Smooth muscle cell (in vitro differentiated cells): ENCODE results near the gene TOPBP1. TPM values are rescaled to one million over a fixed set of nuclear protein-coding genes. Genes with fewer than 3 reads are reported as not detected.

Source experiments
- DNase-seq: peaks from one replicate; lab custom pipeline; 2025; ENCODE audit not compliant: unreplicated experiment; lab: John Stamatoyannopoulos, UW
- H2AFZ ChIP-seq: fragments of 200-600 bp; sonication (generic); 2 replicates; pipeline ENCODE4 v1.6.0; 2016; ENCODE audit warnings: antibody characterized with exemption, low read depth, mild to moderate bottlenecking
- H3F3A ChIP-seq: fragments of 200-600 bp; sonication (generic); 2 replicates; pipeline ENCODE4 v1.6.0; 2017; ENCODE audit warnings: antibody characterized with exemption, low read depth
- H3K27ac ChIP-seq: fragments of 200-600 bp; sonication (generic); 2 replicates; pipeline ENCODE4 v1.5.1; 2016; ENCODE audit warnings: low read depth, mild to moderate bottlenecking
- H3K27me3 ChIP-seq: fragments of 200-600 bp; sonication (generic); 2 replicates; pipeline ENCODE4 v1.6.1; 2016; ENCODE audit warnings: low read depth, mild to moderate bottlenecking
- H3K36me3 ChIP-seq: fragments of 200-600 bp; sonication (generic); 2 replicates; pipeline ENCODE4 v1.5.1; 2016; ENCODE audit warnings: low read depth
- H3K4me1 ChIP-seq: fragments of 200-600 bp; sonication (generic); 2 replicates; pipeline ENCODE4 v1.5.1; 2016; ENCODE audit warnings: low read depth
- H3K4me2 ChIP-seq: fragments of 200-600 bp; sonication (generic); 2 replicates; pipeline ENCODE4 v1.6.0; 2016; ENCODE audit warnings: mild to moderate bottlenecking
- H3K4me3 ChIP-seq: fragments of 200-600 bp; sonication (generic); 2 replicates; pipeline ENCODE4 v1.5.1; 2016; ENCODE audit warnings: mild to moderate bottlenecking
- H3K79me2 ChIP-seq: fragments of 200-600 bp; sonication (generic); 2 replicates; pipeline ENCODE4 v1.6.0; 2016; ENCODE audit warnings: low read depth, mild to moderate bottlenecking
- H3K9ac ChIP-seq: fragments of 200-600 bp; sonication (generic); 2 replicates; pipeline ENCODE4 v1.6.0; 2016; ENCODE audit warnings: low read depth
- H3K9me3 ChIP-seq: fragments of 200-600 bp; sonication (generic); replicated peaks from 2 replicates; pipeline ENCODE4 v1.5.1; 2016; ENCODE audit warnings: low read depth
- H4K20me1 ChIP-seq: fragments of 200-600 bp; sonication (generic); 2 replicates; pipeline ENCODE4 v1.6.0; 2016; ENCODE audit warnings: low read depth
- WGBS: methylation state at CpG from one replicate; pipeline ENCODE4 v1.1.7; 2016; ENCODE audit warnings: low lambda C conversion rate; 5-methylcytosine and 5-hydroxymethylcytosine counted together
- polyA plus RNA-seq: library from polyadenylated mRNA; unstranded; fragments of >200 nt; fragmentation: Nextera tagmentation; extraction: Ambion mirVana; gene quantifications from 2 replicates; pipeline ENCODE4 v1.2.1, GENCODE V29; 2016
- total RNA-seq: library from RNA; depleted of rRNA; stranded (reverse); fragments of >200 nt; gene quantifications from 2 replicates; pipeline ENCODE4 v1.2.3, GENCODE V29; 2014
- TF ChIP-seq, protein P1 (sequence below): fragments of 200-600 bp; sonication (generic); IDR thresholded peaks from 2 replicates; pipeline ENCODE4 v1.5.1; 2017; ENCODE audit warnings: borderline replicate concordance, mild to moderate bottlenecking, antibody characterized with exemption; ENCODE audit not compliant: insufficient read depth, poor library complexity, severe bottlenecking

Gene TOPBP1
- total and polyA plus RNA-seq, 2 experiments from 2014 or later = 8.3 to 27.5 TPM

DNA sequence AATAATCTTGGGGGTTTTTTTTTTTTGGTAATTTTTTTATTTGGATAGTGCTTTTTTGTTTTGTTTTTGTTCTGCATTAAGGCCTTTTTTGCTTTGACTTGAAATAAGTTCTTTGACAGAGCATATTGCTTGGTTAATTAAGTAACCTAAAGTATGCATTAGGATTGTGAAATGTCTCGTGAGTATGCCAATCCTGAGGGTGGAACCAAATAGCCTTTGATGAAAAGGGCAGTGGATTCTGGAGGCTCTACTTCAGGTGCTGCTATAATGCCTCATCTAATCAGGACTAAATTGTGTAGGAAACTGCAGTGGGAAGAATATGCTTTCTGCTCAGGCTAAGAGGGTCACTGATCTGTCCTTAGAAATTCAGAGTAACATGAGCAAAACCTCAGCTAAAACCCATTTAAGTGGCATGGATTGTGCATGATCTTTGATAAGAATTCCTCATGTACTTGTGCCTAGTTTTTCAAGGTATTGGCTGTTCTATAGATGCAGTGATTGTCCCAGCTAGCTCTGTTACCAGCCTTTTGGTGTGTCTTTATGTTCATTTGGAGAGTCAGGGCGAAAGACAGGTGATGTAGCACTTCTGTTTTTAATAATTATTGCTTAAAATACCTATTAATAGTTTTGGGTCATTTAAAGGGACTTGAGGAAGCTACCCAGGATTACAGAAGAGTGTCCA lies 72.8 kb downstream of the TOPBP1 start:
- Histone ChIP-seq H3K4me3 (no peak overlapping the region), H3K4me1 (no peaks in the 10 kb centered on the region), H2AFZ (no peak overlapping the region), H3K9me3 (no peaks in the 10 kb centered on the region), H3F3A (peaks cover 33% of the 10 kb centered on the region), H4K20me1 (peaks cover 71% of the 10 kb centered on the region), H3K27ac (no peak overlapping the region), H3K9ac (no peak overlapping the region), H3K36me3 (peaks cover 49% of the 10 kb centered on the region), H3K4me2 (no peak overlapping the region), H3K79me2 (peaks cover 7% of the 10 kb centered on the region), H3K27me3 (no peaks in the 10 kb centered on the region)
- TF ChIP-seq, protein P1, sequence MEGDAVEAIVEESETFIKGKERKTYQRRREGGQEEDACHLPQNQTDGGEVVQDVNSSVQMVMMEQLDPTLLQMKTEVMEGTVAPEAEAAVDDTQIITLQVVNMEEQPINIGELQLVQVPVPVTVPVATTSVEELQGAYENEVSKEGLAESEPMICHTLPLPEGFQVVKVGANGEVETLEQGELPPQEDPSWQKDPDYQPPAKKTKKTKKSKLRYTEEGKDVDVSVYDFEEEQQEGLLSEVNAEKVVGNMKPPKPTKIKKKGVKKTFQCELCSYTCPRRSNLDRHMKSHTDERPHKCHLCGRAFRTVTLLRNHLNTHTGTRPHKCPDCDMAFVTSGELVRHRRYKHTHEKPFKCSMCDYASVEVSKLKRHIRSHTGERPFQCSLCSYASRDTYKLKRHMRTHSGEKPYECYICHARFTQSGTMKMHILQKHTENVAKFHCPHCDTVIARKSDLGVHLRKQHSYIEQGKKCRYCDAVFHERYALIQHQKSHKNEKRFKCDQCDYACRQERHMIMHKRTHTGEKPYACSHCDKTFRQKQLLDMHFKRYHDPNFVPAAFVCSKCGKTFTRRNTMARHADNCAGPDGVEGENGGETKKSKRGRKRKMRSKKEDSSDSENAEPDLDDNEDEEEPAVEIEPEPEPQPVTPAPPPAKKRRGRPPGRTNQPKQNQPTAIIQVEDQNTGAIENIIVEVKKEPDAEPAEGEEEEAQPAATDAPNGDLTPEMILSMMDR = no peak
- WGBS = 98% methylated on average over 2 of the region's 2 CpGs
- DNase-seq = no peak

DNA sequence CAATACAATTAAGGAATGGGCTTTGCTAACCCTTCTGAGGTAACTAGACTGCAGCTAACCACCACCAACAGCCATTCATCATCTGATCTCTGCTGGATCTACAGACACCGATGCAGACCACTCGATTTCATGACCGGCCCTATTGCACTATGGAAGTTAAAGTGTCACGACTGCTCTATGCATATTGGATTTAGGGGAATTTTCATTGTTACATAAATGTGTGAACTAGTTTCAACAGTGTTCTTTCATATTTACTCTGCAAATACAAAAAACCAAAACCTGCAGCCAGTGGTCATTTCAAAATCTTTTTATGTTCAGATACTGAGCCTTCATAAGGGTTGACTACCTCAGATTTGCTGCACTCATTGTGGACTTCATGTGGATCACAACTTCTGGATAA lies 73.7 kb downstream of the TOPBP1 start:
- Histone ChIP-seq H3K9ac (no peak overlapping the region), H3K27ac (no peak overlapping the region)

DNA sequence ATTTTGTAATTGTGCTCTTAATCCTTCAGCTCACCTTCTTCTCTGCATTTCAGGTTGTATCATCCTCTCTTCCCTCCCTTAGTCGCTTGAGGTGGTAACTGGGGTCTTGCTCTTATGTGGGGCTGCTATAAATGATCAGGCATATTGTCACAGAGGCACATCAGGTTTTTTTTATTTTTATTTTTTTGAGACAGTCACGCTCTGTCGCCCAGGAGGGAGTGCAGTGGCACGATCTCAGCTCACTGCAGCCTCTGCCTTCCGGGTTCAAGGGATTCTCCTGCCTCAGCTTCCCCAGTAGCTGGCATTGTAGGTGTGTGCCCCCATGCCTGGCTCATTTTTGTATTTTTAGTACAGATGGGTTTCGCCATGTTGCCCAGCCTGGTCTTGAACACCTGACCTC lies 78.3 kb downstream of the TOPBP1 start:
- Histone ChIP-seq H3K4me1 (peaks cover 3% of the 10 kb centered on the region), H3K27ac (no peak overlapping the region), H3K79me2 (peaks cover 58% of the 10 kb centered on the region), H2AFZ (no peak overlapping the region), H3K27me3 (no peaks in the 10 kb centered on the region), H3K9me3 (no peaks in the 10 kb centered on the region), H3K36me3 (peaks cover 50% of the 10 kb centered on the region), H3K4me3 (no peak overlapping the region), H3F3A (peaks cover 16% of the 10 kb centered on the region), H3K9ac (no peak overlapping the region), H4K20me1 (peaks cover 100% of the 10 kb centered on the region), H3K4me2 (no peak overlapping the region)
- 98% methylated on average over 6 of the region's 6 CpGs for WGBS
- TF ChIP-seq, protein P1 = no peak
- no peak for DNase-seq

More for the DNA sequence above, 73.7 kb downstream of the TOPBP1 start:
- no peak for DNase-seq
- H3K27me3 ChIP-seq = no peaks in the 10 kb centered on the region
- H3K36me3 ChIP-seq = peaks cover 56% of the 10 kb centered on the region
- no peak overlapping the region for H3K4me3 ChIP-seq
- H2AFZ ChIP-seq = no peak overlapping the region
- peaks cover 11% of the 10 kb centered on the region for H3K79me2 ChIP-seq
- WGBS = 95% methylated on average over 4 of the region's 4 CpGs
- H3K9me3 ChIP-seq = no peaks in the 10 kb centered on the region
- no peak overlapping the region for H3K4me2 ChIP-seq
- TF ChIP-seq, protein P1 = no peak
- H3K4me1 ChIP-seq = no peaks in the 10 kb centered on the region
- peaks cover 35% of the 10 kb centered on the region for H3F3A ChIP-seq
- H4K20me1 ChIP-seq = peaks cover 80% of the 10 kb centered on the region
